ENCODE data around the gene ABHD8.

The ABHD8 gene

GRCh38 chr19:17333611-17334413 lies 30.6 kb upstream of the ABHD8 start:
- peak in 2 of 3 donors; percentile 69 to 73 for DNase-seq (ENCODE audit: low read depth in 3 of 3)

- peak in 1 of 3 donors; percentile 63 for DNase-seq (ENCODE audit: low read depth in 3 of 3)
Observed at GRCh38 chr19:17332677-17333581, 29.7 kb upstream of the ABHD8 start.

GRCh38 chr19:17332360-17332676 lies 29.1 kb upstream of the ABHD8 start:
- no peak for DNase-seq (ENCODE audit: low read depth in 3 of 3)

GRCh38 chr19:17331045-17331558 lies 27.9 kb upstream of the ABHD8 start:
- no peak for DNase-seq (ENCODE audit: low read depth in 3 of 3)

- no peak for DNase-seq (ENCODE audit: low read depth in 3 of 3)
Observed at GRCh38 chr19:17330262-17331044, 27.2 kb upstream of the ABHD8 start.

- DNase-seq (ENCODE audit: low read depth in 3 of 3): no peak
Observed at GRCh38 chr19:17329366-17330261, 26.4 kb upstream of the ABHD8 start.

GRCh38 chr19:17328517-17329365 lies 25.5 kb upstream of the ABHD8 start:
- no peak for DNase-seq (ENCODE audit: low read depth in 3 of 3)

- peak in 1 of 3 donors; percentile 61 for DNase-seq (ENCODE audit: low read depth in 3 of 3)
Observed at GRCh38 chr19:17327654-17328516, 24.7 kb upstream of the ABHD8 start.

- no peak for DNase-seq (ENCODE audit: low read depth in 3 of 3)
Observed at GRCh38 chr19:17327068-17327653, 23.9 kb upstream of the ABHD8 start.

- no peak for DNase-seq (ENCODE audit: low read depth in 3 of 3)
Observed at GRCh38 chr19:17326595-17326966, 23.4 kb upstream of the ABHD8 start.

- DNase-seq (ENCODE audit: low read depth in 3 of 3): no peak
Observed at GRCh38 chr19:17325881-17326594, 22.8 kb upstream of the ABHD8 start.

- DNase-seq (ENCODE audit: low read depth in 3 of 3): no peak
Observed at GRCh38 chr19:17325133-17325532, 21.9 kb upstream of the ABHD8 start.

GRCh38 chr19:17324357-17325114 lies 21.3 kb upstream of the ABHD8 start:
- DNase-seq (ENCODE audit: low read depth in 3 of 3): no peak

- DNase-seq (ENCODE audit: low read depth in 3 of 3): no peak
Observed at GRCh38 chr19:17323964-17324332, 20.7 kb upstream of the ABHD8 start.

- DNase-seq (ENCODE audit: low read depth in 3 of 3): no peak
Observed at GRCh38 chr19:17323300-17323963, 20.2 kb upstream of the ABHD8 start.

- no peak for DNase-seq (ENCODE audit: low read depth in 3 of 3)
Observed at GRCh38 chr19:17322854-17323253, 19.6 kb upstream of the ABHD8 start.
